HG03460 (cell line): Measurements from ENCODE around the gene PLEKHA7.

Experiments used
- ATAC-seq: cut with Tn5 transposase; IDR thresholded peaks from one replicate; pipeline ENCODE4 v1.9.1; 2021; ENCODE audit not compliant: unreplicated experiment

Gene PLEKHA7

DNA sequence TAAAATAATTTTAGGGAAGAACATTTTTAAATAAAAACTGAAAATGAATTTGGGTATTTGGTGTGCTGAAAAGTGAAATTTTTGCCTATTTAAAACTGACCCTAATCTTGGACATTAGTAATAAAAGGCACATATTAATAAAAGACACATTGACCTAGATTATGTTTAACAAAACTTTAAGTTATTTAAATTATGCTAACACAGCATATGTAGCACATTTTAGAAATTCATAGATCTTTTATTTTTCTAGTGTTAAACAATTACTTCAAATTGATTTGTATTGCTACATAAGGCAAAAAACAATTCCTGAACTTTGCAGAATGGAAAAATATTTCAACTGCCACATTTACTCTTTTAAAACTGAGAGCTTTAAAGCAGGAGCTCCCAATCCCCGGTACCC, 265.1 kb downstream of the PLEKHA7 start:
- no peak for ATAC-seq

DNA sequence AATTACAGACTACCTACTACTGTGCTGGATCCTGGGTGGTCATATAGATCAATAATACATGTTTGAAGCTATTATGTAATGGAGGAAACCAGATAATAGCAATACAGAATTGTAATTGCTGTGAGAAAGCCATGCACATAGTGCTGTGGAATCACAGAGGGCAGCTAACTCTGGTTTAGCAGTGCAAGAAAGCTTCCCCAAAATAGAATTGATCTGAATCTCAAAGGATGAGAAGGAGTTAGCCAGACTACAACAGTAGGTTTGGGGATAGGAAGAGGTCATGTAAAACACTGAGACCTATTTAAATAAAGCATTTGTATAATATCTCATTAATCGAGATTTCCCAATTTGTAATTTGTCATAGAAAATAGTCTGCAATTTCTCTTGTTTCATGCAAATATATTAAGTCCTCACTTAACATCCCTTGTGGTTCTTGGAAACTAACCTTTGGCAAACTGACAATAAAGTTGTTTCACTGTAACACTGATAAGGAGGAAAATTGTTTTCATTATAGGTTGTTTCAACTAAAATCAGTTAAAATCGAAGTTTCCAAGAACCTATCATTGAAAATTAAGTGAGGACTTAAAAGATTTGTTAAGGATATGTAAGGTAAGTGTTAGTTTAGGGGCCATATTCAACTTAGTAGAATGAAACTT, 268.1 kb downstream of the PLEKHA7 start:
- no peak for ATAC-seq

DNA sequence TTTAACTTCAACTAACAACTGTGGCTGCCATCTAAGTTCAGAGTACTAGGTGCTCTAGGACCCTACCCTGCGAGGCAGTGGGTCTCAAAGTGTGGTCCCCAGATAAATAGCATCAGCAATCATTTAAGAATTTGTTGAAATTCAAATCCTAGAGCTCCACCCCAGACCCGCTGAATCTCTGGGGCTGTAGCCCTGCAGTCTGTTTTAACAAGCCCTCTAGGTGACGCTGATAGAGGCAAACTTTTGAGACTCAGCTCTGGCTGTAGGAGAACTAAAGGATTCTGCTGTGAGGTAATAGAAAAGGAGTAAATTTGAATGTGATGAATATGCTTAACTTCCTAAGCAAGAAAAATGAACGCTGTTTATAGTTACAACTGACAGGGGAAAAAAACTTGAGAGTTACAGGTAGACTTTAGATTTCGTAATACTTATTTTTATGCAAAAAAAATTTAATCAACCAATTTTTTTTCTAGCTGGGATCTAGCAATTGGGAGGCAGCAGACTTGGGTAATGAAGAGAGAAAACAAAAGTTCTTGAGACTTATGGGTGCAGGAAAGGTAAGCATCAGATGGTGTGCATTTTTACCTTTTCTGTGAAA, 270.0 kb downstream of the PLEKHA7 start:
- ATAC-seq: no peak

DNA sequence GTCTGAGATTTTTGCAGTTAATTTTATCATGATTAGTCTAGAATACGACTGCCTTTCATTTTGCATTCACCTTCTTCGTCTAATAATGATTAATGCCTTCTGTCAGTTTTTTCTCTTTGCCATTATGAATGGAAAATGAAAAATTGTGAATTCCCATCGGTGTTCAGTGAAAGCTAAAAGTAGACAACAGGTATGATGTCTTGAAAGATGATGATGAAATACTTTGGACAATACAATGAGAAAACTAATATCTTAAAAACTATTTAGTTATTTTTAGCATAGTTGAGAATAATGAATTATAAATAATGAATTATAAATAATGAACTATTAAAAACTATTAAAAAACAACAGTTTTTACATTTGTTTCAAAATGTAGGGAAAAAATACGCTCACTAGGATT, 270.7 kb downstream of the PLEKHA7 start:
- no peak for ATAC-seq

DNA sequence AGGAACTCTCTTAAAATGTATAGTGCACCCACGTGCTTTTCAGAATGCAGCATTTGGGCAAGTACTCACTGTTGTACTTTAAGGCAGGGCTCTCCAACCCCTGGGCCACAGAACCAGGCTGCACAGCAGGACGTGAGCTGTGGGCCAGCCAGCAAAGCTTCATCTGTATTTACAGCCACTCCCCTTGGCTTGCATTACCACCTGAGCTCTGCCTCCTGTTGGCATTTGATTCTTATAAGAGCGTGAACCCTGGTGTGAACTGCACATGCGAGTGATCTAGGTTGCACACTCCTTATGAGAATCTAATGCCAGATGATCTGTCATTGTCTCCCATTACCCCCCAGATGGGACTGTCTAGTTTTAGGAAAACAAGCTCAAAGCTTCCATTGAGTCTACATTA, 272.7 kb downstream of the PLEKHA7 start:
- ATAC-seq: no peak

DNA sequence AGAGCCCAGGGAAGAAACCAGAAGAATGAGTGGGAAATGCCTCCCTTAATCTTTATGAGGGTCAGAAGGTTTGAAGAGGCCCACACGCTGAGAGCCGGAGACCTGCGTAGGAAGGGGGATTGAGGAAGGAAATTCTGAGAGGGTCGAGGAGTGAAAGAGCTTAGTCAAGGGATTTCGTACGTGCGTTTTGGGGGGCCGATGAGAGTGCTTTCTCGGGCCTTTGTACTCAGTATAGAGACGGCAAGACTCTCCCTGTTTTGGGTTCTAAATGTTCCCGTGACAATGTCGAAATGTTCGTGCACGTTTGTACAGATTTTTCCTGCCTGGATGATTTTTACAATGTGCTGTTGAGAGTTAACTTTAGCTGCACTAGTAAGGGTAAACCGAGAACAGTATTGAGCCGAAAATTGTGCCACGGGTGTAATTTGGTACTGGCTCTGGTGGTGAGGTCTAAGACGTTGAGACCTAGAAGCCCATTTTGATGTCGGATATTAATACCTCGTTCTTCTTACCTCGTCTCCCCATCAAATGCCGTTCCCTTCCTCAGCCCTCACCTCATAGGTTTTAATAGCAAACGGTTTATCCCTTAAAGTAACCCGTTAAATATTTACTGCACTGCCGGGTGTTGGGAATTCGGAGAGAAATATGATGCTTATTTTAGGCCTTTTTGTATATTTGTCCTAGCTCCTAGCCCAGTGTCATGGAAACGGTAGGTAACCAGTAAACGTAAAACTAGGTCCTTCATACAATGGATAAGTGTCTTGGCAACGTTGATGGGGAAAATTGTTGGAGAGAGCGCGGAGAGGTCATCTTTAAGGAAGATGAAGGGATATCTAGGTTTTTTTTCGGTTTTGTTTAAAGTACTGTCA, 275.0 kb downstream of the PLEKHA7 start:
- ATAC-seq: peak; percentile 0

DNA sequence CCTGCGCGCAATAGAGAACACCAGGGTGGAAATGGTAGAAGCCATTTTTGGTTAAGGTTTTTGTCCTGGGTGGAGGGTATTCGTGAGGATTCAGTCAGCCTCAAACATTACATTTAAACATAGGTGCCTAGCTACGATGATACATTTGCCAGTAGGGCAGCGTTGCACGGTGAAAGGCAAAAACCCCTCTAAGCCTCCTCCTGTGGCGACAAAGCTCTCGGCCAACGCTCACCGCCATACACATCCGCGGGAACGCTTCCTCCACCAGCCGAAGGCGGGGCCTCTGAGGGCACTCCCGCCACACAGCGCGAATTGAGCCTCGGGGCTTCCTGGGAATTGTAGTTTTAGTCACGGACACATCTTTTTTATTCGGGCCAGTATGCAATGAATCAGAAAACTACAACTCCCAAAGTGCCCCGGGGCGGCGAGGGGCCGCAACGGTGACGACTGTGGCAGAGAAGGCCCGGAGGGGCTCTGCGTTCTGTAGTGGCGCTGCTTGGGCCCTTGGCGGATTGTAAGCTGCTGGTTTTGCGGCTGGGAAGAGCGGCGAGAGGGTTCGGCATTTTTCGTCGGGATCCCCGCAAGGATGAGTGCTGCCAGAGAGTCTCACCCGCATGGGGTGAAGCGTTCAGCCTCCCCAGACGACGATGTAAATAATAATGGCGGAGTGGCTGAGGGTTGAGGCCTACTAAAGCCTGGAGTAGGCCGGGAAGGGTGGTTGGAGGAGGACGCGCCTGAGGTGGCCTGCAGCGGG, 275.8 kb downstream of the PLEKHA7 start, which contains the start of gene C11orf58:
Gene C11orf58, plus strand, starts transcription at position 455 of the 754 bp plus-strand sequence. Its CDS starts 132 bp downstream, at position 587.
- ATAC-seq: peak; percentile 97

DNA sequence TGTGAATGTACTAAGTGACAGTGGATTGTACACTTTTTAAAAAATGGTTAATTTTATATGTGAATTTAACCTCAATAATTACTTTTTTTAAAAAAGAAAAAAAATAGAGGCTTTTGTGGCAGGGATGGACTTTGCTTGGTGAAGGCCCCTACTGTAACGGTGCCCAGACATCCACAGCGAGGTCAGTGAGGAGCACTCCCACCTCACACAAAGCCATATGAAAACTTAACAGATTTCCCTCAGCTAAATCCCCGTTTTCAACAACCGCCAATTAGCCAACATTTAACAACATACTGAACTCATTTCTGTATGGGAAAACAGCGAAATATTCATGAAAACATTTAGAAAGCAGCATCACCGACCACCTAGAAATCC, 276.4 kb downstream of the PLEKHA7 start:
- peak; percentile 12 for ATAC-seq
